Osteoblast (primary cell): Measurements from ENCODE around the gene BRAF. TPM values are rescaled to one million over a fixed set of nuclear protein-coding genes. Genes with fewer than 3 reads are reported as not detected.

Source experiments
- DNase-seq: peaks from one replicate; pipeline ENCODE4 v3.0.0; 2011; ENCODE audit warnings: low spot score, mixed read lengths; ENCODE audit not compliant: insufficient read length; ENCODE audit errors: missing footprints
- H2AFZ ChIP-seq: 2 replicates; pipeline ENCODE4 v1.6.0; 2011; ENCODE audit warnings: mild to moderate bottlenecking, low read length
- H3K27ac ChIP-seq: 2 replicates; pipeline ENCODE4 v1.5.1; 2011; ENCODE audit warnings: mild to moderate bottlenecking, low read depth, low read length, moderate library complexity
- H3K27me3 ChIP-seq: 2 replicates; pipeline ENCODE4 v1.6.0; 2012; ENCODE audit warnings: mild to moderate bottlenecking, control low read depth, inconsistent platforms, low read length, moderate library complexity; ENCODE audit not compliant: insufficient read depth
- H3K36me3 ChIP-seq: 2 replicates; pipeline ENCODE4 v1.5.1; 2011; ENCODE audit warnings: mild to moderate bottlenecking, low read length, control low read depth, moderate library complexity; ENCODE audit not compliant: insufficient read depth
- H3K4me1 ChIP-seq: 2 replicates; pipeline ENCODE4 v1.5.1; 2011; ENCODE audit warnings: mild to moderate bottlenecking, low read length, control low read depth, moderate library complexity; ENCODE audit not compliant: insufficient read depth
- H3K4me2 ChIP-seq: 2 replicates; pipeline ENCODE4 v1.6.0; 2011; ENCODE audit warnings: mild to moderate bottlenecking, low read length; ENCODE audit not compliant: insufficient read depth
- H3K4me3 ChIP-seq: fragments of 200-600 bp; sonication (generic); 3 replicates; pipeline ENCODE4 v1.5.1; 2012; ENCODE audit warnings: mild to moderate bottlenecking, low read length, inconsistent platforms; ENCODE audit not compliant: insufficient read depth
- H3K79me2 ChIP-seq: 2 replicates; pipeline ENCODE4 v1.6.0; 2012; ENCODE audit warnings: mild to moderate bottlenecking, low read length, control low read depth, inconsistent platforms; ENCODE audit not compliant: insufficient read depth
- H3K9me3 ChIP-seq: 2 replicates; pipeline ENCODE4 v1.5.1; 2011; ENCODE audit warnings: low read depth, low read length, control low read depth
- H4K20me1 ChIP-seq: 2 replicates; pipeline ENCODE4 v1.6.0; 2012; ENCODE audit warnings: mild to moderate bottlenecking, low read length, control low read depth; ENCODE audit not compliant: insufficient read depth
- total RNA-seq: library from RNA; depleted of rRNA; stranded (reverse); fragments of >200 nt; gene quantifications from 2 replicates; pipeline ENCODE4 v1.2.3, GENCODE V29; 2012
- TF ChIP-seq, protein P1 (sequence below): IDR thresholded peaks from 2 replicates; pipeline ENCODE4 v1.5.1; 2011; ENCODE audit warnings: mild to moderate bottlenecking, low read depth, low read length, moderate library complexity; ENCODE audit errors: extremely low read depth

The BRAF gene
- total RNA-seq, 1 donor, result 30.0 TPM

- TF ChIP-seq, protein P1, sequence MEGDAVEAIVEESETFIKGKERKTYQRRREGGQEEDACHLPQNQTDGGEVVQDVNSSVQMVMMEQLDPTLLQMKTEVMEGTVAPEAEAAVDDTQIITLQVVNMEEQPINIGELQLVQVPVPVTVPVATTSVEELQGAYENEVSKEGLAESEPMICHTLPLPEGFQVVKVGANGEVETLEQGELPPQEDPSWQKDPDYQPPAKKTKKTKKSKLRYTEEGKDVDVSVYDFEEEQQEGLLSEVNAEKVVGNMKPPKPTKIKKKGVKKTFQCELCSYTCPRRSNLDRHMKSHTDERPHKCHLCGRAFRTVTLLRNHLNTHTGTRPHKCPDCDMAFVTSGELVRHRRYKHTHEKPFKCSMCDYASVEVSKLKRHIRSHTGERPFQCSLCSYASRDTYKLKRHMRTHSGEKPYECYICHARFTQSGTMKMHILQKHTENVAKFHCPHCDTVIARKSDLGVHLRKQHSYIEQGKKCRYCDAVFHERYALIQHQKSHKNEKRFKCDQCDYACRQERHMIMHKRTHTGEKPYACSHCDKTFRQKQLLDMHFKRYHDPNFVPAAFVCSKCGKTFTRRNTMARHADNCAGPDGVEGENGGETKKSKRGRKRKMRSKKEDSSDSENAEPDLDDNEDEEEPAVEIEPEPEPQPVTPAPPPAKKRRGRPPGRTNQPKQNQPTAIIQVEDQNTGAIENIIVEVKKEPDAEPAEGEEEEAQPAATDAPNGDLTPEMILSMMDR, result no peak
- H3K9me3 ChIP-seq, result no peaks in the 10 kb centered on the region
- DNase-seq, result no peak
- H3K4me2 ChIP-seq, result no peak overlapping the region
- H3K79me2 ChIP-seq, result no peaks in the 10 kb centered on the region
- no peak overlapping the region for H3K27ac ChIP-seq
- H2AFZ ChIP-seq, result no peak overlapping the region
- H3K27me3 ChIP-seq, result no peaks in the 10 kb centered on the region
- no peak overlapping the region for H3K4me3 ChIP-seq
- no peaks in the 10 kb centered on the region for H4K20me1 ChIP-seq
- peaks cover 7% of the 10 kb centered on the region for H3K36me3 ChIP-seq
- no peaks in the 10 kb centered on the region for H3K4me1 ChIP-seq
These were observed 243.8 kb downstream of the BRAF start for GRCh38 chr7:140680886-140681285.

- Histone ChIP-seq H3K36me3 (peaks cover 7% of the 10 kb centered on the region), H3K4me1 (peaks cover 3% of the 10 kb centered on the region), H3K9me3 (no peaks in the 10 kb centered on the region), H4K20me1 (peaks cover 4% of the 10 kb centered on the region), H3K79me2 (no peaks in the 10 kb centered on the region), H3K4me3 (no peak overlapping the region), H3K27me3 (no peaks in the 10 kb centered on the region), H3K27ac (no peak overlapping the region), H2AFZ (no peak overlapping the region), H3K4me2 (no peak overlapping the region)
- TF ChIP-seq, protein P1, result no peak
- DNase-seq, result no peak
These were observed 245.5 kb downstream of the BRAF start for GRCh38 chr7:140679186-140679585.

DNA sequence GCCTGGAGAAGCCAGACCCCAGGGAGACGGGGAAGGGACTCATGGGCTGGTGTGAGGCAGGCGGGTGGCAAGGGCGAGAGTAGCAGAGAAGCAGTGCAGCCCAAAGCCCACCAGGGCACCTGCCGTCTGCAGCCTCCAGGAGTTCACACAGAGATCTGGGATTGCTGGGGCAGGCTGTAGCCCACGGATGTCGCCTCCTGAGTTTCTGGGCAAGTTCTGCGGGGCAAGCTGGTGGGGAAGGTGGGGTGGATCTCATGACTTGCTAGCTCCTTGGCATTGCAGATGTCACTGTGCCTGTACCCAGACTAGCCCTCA, 246.0 kb downstream of the BRAF start:
- TF ChIP-seq, protein P1, result no peak
- peaks cover 7% of the 10 kb centered on the region for H3K36me3 ChIP-seq
- H3K4me1 ChIP-seq, result peaks cover 4% of the 10 kb centered on the region
- no peak overlapping the region for H3K27ac ChIP-seq
- H3K27me3 ChIP-seq, result no peaks in the 10 kb centered on the region
- no peak overlapping the region for H3K4me2 ChIP-seq
- no peak overlapping the region for H2AFZ ChIP-seq
- no peak overlapping the region for H3K4me3 ChIP-seq
- H3K9me3 ChIP-seq, result no peaks in the 10 kb centered on the region
- no peaks in the 10 kb centered on the region for H3K79me2 ChIP-seq
- no peak for DNase-seq
- peaks cover 4% of the 10 kb centered on the region for H4K20me1 ChIP-seq

- Histone ChIP-seq H4K20me1 (peaks cover 4% of the 10 kb centered on the region), H3K4me3 (no peak overlapping the region), H3K4me2 (no peak overlapping the region), H3K4me1 (peaks cover 8% of the 10 kb centered on the region), H3K36me3 (peaks cover 7% of the 10 kb centered on the region), H2AFZ (no peak overlapping the region), H3K79me2 (no peaks in the 10 kb centered on the region), H3K27me3 (no peaks in the 10 kb centered on the region), H3K9me3 (no peaks in the 10 kb centered on the region), H3K27ac (no peak overlapping the region)
- DNase-seq, result no peak
- TF ChIP-seq, protein P1, result no peak
These were observed 246.5 kb downstream of the BRAF start for GRCh38 chr7:140678081-140678815.
